Cardiac muscle cell (in vitro differentiated cells and primary cell): ENCODE data around the gene SPECC1. TPM values are rescaled to one million over a fixed set of nuclear protein-coding genes. Genes with fewer than 3 reads are reported as not detected.
"Not testable (repeated sequence)": the region's sequence is repeated elsewhere in the genome, so short reads cannot be mapped to it uniquely, and the experiment has no call there.

ENCODE experiments used
- DNase-seq, 2 donors: peaks; one replicate each; pipeline versions ENCODE4 v3.0.0 to v3.0.0-alpha.2; 2010 to 2017; ENCODE audit warnings: low read depth in 1 of 2, low spot score in 1 of 2
- H3K27ac ChIP-seq: fragments of 200-600 bp; sonication (generic); 2 replicates; pipeline ENCODE4 v1.5.1; 2016
- H3K27me3 ChIP-seq: fragments of 200-600 bp; sonication (generic); 2 replicates; pipeline ENCODE4 v1.6.0; 2016; ENCODE audit warnings: control low read depth
- H3K36me3 ChIP-seq: fragments of 200-600 bp; sonication (generic); 2 replicates; pipeline ENCODE4 v1.5.1; 2016; ENCODE audit warnings: control low read depth
- H3K4me1 ChIP-seq: fragments of 200-600 bp; sonication (generic); 2 replicates; pipeline ENCODE4 v1.8.1; 2017; ENCODE audit warnings: low read depth, mild to moderate bottlenecking, mixed run types
- H3K4me3 ChIP-seq: fragments of 200-600 bp; sonication (generic); 2 replicates; pipeline ENCODE4 v1.5.1; 2016; ENCODE audit warnings: mild to moderate bottlenecking
- H3K9me3 ChIP-seq: fragments of 200-600 bp; sonication (generic); 2 replicates; pipeline ENCODE4 v1.5.1; 2017; ENCODE audit warnings: low read depth, mild to moderate bottlenecking, control low read depth
- polyA plus RNA-seq: library from polyadenylated mRNA; unstranded; fragments of >200 nt; fragmentation: Nextera tagmentation; extraction: Ambion mirVana; gene quantifications from 2 replicates; pipeline ENCODE4 v1.2.1, GENCODE V29; 2016
- total RNA-seq: library from RNA; depleted of rRNA; stranded (reverse); fragments of >200 nt; gene quantifications from 2 replicates; pipeline ENCODE4 v1.2.3, GENCODE V29; 2016
- TF ChIP-seq, protein P1 (sequence below): IDR thresholded peaks from 2 replicates; pipeline ENCODE4 v1.5.1; 2012; ENCODE audit warnings: low read depth, mild to moderate bottlenecking, low read length

The SPECC1 gene
- total and polyA plus RNA-seq, 2 experiments from 2014 or later, result 13.6 to 48.7 TPM

DNA sequence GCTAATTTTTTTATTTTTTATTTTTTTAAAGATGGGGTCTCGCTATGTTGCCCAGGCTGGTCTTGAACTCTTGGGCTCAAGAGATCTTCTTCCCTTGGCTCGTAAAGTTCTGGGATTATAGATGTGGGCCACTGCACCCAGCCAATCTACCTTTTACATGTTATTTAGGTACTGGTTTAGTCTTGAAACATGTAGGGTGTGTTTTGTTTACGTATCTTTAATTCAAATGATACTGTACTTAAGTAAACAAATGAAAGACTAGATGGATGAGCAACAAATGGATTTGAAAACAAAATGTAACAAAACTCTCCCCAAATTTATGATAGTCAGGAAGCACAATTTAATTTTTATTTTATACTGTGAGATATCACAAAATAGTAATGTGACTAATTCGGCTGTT, 250.5 kb downstream of the SPECC1 start:
- Histone ChIP-seq H3K27ac (no peak overlapping the region), H3K4me1 (no peaks in the 10 kb centered on the region), H3K36me3 (peaks cover 2% of the 10 kb centered on the region), H3K9me3 (no peaks in the 10 kb centered on the region), H3K4me3 (no peak overlapping the region), H3K27me3 (no peaks in the 10 kb centered on the region)
- TF ChIP-seq, protein P1, sequence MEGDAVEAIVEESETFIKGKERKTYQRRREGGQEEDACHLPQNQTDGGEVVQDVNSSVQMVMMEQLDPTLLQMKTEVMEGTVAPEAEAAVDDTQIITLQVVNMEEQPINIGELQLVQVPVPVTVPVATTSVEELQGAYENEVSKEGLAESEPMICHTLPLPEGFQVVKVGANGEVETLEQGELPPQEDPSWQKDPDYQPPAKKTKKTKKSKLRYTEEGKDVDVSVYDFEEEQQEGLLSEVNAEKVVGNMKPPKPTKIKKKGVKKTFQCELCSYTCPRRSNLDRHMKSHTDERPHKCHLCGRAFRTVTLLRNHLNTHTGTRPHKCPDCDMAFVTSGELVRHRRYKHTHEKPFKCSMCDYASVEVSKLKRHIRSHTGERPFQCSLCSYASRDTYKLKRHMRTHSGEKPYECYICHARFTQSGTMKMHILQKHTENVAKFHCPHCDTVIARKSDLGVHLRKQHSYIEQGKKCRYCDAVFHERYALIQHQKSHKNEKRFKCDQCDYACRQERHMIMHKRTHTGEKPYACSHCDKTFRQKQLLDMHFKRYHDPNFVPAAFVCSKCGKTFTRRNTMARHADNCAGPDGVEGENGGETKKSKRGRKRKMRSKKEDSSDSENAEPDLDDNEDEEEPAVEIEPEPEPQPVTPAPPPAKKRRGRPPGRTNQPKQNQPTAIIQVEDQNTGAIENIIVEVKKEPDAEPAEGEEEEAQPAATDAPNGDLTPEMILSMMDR, result no peak
- DNase-seq, result no peak

DNA sequence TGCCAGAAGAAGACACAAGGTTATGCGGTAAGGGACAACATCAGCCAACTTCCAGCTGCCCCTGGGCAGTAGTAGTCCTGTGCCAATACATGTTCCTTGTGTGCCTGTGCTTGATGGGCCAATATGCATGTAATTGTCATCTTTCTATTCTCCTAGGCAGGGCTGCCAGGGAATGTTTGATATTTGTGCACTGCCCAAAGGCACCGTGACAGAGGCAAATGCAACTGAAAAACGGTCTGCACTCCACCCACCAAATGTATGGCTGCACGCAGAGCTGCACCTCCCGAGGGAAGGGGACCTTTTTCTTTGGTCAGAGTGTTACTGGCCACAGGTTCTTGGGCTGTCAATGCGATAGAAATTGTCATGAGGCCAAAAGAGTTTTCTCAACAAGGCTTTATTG, 251.1 kb downstream of the SPECC1 start:
- TF ChIP-seq, protein P1, result no peak
- peaks cover 5% of the 10 kb centered on the region for H3K4me1 ChIP-seq
- H3K36me3 ChIP-seq, result peaks cover 2% of the 10 kb centered on the region
- no peaks in the 10 kb centered on the region for H3K9me3 ChIP-seq
- DNase-seq, result no peak
- no peak overlapping the region for H3K4me3 ChIP-seq
- no peak overlapping the region for H3K27ac ChIP-seq
- H3K27me3 ChIP-seq, result no peaks in the 10 kb centered on the region

DNA sequence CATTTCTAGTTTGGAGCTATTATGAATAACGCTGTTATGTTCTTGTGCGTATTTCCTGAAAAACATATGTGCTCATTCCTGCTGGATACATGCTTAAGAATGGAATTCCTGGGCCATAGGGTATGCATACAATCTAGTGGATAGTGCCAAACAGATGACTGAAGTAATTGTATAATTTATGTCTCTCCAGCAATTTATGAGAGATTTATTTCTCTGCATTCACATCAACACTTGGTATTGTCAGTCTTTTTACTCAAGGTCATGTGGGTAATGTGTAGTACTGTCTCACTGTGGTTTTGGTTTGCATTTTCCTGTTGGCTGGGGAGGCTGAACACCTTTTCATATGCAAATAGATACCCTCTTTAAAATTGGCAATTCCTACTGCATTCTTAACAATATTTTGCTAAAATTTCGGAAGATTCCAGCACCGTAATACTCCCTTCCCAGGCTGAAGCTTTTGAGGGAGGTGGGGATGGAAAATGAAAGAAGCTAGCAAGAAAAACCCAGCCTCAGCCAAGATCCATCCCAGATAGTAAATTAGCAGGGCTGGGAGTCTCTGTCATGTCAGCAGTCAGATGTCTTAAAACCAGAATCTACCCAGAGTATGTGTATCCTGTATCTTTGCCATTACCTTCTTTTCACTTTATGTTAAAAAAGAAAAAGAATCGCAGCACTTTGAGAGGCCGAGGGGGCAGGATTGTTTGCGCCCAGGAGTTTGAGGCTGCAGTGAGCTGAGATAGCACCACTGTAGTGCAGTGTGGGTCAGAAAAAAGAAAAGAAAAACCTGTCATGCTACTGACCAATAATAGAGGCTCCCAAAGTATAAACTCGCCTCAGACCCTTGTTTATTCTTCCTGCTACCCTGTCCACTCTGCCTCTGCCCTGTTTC, 253.3 kb downstream of the SPECC1 start:
- TF ChIP-seq, protein P1, result no peak
- H3K27ac ChIP-seq, result no peak overlapping the region
- H3K4me3 ChIP-seq, result no peak overlapping the region
- no peaks in the 10 kb centered on the region for H3K27me3 ChIP-seq
- peaks cover 8% of the 10 kb centered on the region for H3K4me1 ChIP-seq
- no peaks in the 10 kb centered on the region for H3K9me3 ChIP-seq
- DNase-seq, result no peak
- H3K36me3 ChIP-seq, result peaks cover 2% of the 10 kb centered on the region

DNA sequence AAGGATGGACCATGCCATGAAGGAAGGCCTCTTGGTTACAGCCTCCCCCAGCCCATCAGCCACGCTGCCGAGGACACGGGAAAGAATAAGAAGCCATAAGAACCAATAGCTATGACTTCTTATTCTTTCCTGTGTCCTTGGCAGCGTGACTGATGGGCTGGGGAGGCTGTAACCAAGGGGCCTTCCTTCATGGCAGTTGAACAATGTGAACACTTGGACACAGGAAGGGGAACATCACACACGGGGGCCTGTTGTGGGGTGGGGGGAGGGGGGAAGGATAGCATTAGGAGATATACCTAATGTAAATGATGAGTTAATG, 253.9 kb downstream of the SPECC1 start:
- not testable (repeated sequence) for H3K4me3 ChIP-seq, H3K27ac ChIP-seq, H3K36me3 ChIP-seq, H3K4me1 ChIP-seq, DNase-seq, H3K27me3 ChIP-seq, H3K9me3 ChIP-seq

DNA sequence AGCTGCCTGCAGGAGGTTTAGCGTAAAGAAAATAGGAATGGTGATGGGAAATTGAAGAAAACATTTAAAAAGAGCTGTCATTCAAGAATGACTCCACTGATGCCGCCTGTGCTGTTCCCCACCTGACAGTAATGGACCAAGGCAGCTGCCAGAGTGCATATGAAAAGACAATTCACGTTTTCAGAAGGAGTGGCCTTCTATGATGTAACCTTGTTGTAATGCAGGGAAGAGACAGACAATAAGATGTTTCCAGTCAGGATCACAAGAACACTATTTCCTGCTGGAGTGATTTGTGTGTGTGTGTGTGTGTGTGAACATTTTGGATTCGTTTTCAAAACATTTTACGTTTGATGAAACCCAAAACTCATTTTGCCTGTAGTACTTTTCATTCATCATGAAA, 254.4 kb downstream of the SPECC1 start:
- TF ChIP-seq, protein P1, result no peak
- Histone ChIP-seq H3K27me3 (no peaks in the 10 kb centered on the region), H3K27ac (no peak overlapping the region), H3K9me3 (no peaks in the 10 kb centered on the region), H3K4me3 (no peak overlapping the region), H3K4me1 (peaks cover 8% of the 10 kb centered on the region), H3K36me3 (no peaks in the 10 kb centered on the region)
- peak in 1 of 2 donors; percentile 34 for DNase-seq

DNA sequence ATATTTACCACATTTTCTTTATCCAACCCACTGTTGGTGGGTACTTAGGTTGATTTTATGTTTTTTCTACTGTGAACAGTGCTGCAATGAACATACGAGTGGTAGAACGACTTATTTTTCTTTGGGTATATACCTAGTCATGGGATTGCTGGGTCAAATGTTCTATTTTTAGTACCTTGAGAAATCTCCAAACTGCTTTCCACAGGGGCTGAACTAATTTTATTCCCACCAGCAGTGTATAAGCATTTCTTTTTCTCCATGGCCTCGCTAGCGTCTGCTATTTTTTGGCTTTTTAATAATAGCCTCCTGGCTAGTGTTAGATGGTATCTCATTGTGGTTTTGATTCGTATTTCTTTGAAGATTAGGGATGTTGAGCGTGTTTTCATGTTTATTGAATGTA, 255.8 kb downstream of the SPECC1 start:
- Histone ChIP-seq H3K4me1 (peaks cover 8% of the 10 kb centered on the region), H3K27ac (no peak overlapping the region), H3K36me3 (no peaks in the 10 kb centered on the region), H3K4me3 (no peak overlapping the region), H3K27me3 (no peaks in the 10 kb centered on the region), H3K9me3 (no peaks in the 10 kb centered on the region)
- no peak for DNase-seq
- TF ChIP-seq, protein P1, result no peak
